ENCODE measurements around the gene SLC24A3. TPM values are rescaled to one million over a fixed set of nuclear protein-coding genes. Genes with fewer than 3 reads are reported as not detected.

The SLC24A3 gene
- total and polyA plus RNA-seq, 7 donors, result 0.92 to 20.8 (median 13.5) TPM

DNA sequence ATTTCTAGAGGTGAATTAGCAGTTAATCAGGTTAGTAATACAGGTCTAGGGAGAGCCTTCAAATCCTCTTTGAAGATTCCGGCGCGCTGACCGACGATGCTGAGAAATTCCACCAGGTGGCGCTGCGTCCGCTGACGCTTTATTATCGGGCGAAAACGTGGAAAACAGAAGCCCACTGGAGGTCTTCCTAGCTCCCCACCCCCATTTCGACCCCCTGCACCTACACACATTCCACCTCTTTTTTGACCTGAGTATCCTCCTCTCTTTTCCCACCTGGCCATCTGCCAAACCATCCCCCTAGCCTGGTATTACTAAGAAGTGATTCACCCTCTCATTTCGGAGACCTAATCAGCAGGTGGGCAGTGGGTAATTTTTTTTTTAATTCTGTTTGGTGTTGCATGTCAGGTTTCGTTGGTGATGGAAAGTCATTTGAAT lies 480.3 kb downstream of the SLC24A3 start:
- Histone ChIP-seq H3K9me3 (no peaks in the 10 kb centered on the region), H3K4me1 (peaks cover 0 to 6% (median 0%) of the 10 kb centered on the region in 4 donors), H3K27me3 (no peaks in the 10 kb centered on the region), H3K36me3 (peaks cover 0 to 8% (median under 1%) of the 10 kb centered on the region in 4 donors), H3K27ac (no peak overlapping the region), H3K4me3 (no peak overlapping the region)
- no peak for TF ChIP-seq POLR2AphosphoS5 (IDR thresholded peaks at IDR 0.05)
- TF ChIP-seq, protein P1, sequence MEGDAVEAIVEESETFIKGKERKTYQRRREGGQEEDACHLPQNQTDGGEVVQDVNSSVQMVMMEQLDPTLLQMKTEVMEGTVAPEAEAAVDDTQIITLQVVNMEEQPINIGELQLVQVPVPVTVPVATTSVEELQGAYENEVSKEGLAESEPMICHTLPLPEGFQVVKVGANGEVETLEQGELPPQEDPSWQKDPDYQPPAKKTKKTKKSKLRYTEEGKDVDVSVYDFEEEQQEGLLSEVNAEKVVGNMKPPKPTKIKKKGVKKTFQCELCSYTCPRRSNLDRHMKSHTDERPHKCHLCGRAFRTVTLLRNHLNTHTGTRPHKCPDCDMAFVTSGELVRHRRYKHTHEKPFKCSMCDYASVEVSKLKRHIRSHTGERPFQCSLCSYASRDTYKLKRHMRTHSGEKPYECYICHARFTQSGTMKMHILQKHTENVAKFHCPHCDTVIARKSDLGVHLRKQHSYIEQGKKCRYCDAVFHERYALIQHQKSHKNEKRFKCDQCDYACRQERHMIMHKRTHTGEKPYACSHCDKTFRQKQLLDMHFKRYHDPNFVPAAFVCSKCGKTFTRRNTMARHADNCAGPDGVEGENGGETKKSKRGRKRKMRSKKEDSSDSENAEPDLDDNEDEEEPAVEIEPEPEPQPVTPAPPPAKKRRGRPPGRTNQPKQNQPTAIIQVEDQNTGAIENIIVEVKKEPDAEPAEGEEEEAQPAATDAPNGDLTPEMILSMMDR (IDR thresholded peaks at IDR 0.05), result peak; percentile 77 to 91 (median 89)
- intact Hi-C loops (cut with DNase I), result loop anchor here (2.0 to 5.0 kb wide), 3 partner anchors 66 to 302 kb away; partner anchors contain the start of gene RIN2
- DNase-seq, result peak; percentile 70
- WGBS, 2 donors, result 4 to 10% methylated on average over 15 of the region's 15 CpGs

DNA sequence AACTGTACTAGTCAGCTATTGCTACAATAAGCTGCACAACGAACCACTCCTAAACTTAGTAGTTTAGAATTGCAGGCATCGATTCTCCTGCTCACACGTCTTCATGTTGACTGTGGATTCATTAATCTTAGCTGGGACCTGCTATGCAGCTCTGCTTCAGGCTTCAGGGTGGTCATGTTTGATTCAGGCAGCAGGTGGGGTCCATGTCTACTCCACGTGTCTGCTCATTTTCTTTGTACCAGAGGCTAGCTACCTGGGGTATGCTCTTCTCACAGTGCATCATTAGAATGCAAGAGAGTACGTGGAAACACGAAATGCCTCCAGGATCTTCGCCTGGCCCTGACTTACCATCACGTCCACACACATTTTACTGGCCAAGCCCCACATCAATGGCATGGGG lies 481.1 kb downstream of the SLC24A3 start:
- TF ChIP-seq POLR2AphosphoS5 (IDR thresholded peaks at IDR 0.05), result no peak
- TF ChIP-seq EP300 (IDR thresholded peaks at IDR 0.05), result no peak
- Histone ChIP-seq H3K9me3 (no peaks in the 10 kb centered on the region), H3K27ac (no peak overlapping the region), H3K4me1 (peaks cover 0 to 2% (median 0%) of the 10 kb centered on the region in 4 donors), H3K36me3 (peaks cover 0 to 13% (median 2%) of the 10 kb centered on the region in 4 donors), H3K27me3 (no peaks in the 10 kb centered on the region), H3K4me3 (no peak overlapping the region)
- WGBS, 2 donors, result 90 to 91% methylated on average over 8 of the region's 8 CpGs
- intact Hi-C loops (cut with DNase I), result loop anchor here (2.0 to 5.0 kb wide), 3 partner anchors 65 to 301 kb away; partner anchors contain the start of gene RIN2
- no peak for DNase-seq

DNA sequence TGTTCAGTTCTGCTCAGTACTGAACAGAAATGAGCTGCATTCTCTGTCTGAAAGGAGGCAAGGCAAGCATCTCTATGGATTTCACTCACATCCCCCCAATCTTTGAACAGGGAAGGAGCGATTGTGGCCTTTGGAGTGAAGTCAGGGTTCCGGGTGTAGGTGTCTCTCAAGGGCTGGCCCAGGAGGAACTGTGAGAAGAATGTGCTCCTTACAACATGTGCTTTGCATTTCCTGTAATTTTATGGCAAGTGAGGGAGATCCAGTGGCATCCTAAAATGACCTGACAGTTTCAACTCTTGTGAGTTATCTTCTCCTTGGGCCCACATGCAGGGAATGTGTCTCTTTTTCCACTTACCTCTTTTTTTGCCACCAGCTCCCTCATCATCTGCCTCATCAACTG lies 482.6 kb downstream of the SLC24A3 start:
- intact Hi-C loops (cut with DNase I), result no loop called here
- WGBS, 2 donors, result 76 to 79% methylated on average over 2 of the region's 2 CpGs

DNA sequence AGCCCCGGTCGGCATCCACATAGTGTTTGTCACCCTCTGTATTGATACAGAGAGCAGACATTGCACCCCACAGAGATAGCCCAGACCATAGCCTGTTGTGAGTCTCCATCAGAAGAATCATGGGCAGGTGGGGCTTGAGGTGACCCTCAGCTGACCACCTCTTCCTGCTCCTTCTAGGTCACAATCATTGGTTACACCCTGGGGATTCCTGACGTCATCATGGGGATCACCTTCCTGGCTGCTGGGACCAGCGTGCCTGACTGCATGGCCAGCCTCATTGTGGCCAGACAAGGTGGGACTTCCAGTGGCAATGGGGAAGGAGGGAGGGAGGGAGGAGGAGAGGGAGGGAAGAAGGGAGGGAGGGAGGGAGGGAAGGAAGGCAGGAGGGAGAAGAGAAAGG lies 484.2 kb downstream of the SLC24A3 start:
- Histone ChIP-seq H3K9me3 (no peaks in the 10 kb centered on the region), H3K27ac (no peak overlapping the region), H3K4me1 (no peaks in the 10 kb centered on the region), H3K4me3 (no peak overlapping the region), H3K27me3 (no peaks in the 10 kb centered on the region), H3K36me3 (peaks cover 0 to 29% (median 2%) of the 10 kb centered on the region in 4 donors)
- no peak for DNase-seq
- intact Hi-C loops (cut with DNase I), result no loop called here
- no peak for TF ChIP-seq POLR2A (IDR thresholded peaks at IDR 0.05)
- TF ChIP-seq, protein P1 (IDR thresholded peaks at IDR 0.05), result no peak
- no peak for TF ChIP-seq POLR2AphosphoS5 (IDR thresholded peaks at IDR 0.05)
- no peak for TF ChIP-seq EP300 (IDR thresholded peaks at IDR 0.05)
- 91 to 93% methylated on average over 4 of the region's 4 CpGs for WGBS, 2 donors

More for the DNA sequence above, 482.6 kb downstream of the SLC24A3 start:
- no peak overlapping the region for H3K27ac ChIP-seq
- peaks cover 0 to 25% (median 2%) of the 10 kb centered on the region in 4 donors for H3K36me3 ChIP-seq
- H3K27me3 ChIP-seq, result no peaks in the 10 kb centered on the region
- no peaks in the 10 kb centered on the region for H3K9me3 ChIP-seq
- no peak for DNase-seq
- H3K4me3 ChIP-seq, result no peak overlapping the region
- H3K4me1 ChIP-seq, result no peaks in the 10 kb centered on the region
- TF ChIP-seq EP300 (IDR thresholded peaks at IDR 0.05) (no peak), POLR2AphosphoS5 (IDR thresholded peaks at IDR 0.05) (no peak), POLR2A (IDR thresholded peaks at IDR 0.05) (no peak)
- TF ChIP-seq, protein P1 (IDR thresholded peaks at IDR 0.05), result no peak

DNA sequence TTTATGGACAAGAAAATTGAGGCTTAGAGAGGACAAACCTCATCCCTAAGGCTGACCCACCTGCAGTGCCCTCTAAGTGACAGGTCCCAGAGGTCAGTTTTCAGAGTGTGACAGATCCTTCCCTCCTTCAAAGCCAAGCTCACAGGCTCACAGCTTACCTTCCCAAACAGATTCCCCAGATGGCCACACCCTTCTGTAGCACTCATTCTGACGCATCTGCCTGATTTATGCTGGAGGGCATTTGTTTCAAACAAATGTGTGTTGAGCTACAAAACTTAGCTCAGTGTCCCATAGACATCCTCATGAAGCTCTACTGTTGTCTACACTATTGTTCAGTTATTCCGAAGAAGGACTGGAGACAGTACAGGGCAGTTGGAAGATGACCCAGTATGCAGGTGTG lies 485.0 kb downstream of the SLC24A3 start:
- Histone ChIP-seq H3K4me3 (no peak overlapping the region), H3K4me1 (no peaks in the 10 kb centered on the region), H3K9me3 (no peaks in the 10 kb centered on the region), H3K27me3 (no peaks in the 10 kb centered on the region), H3K36me3 (peaks cover 0 to 29% (median 2%) of the 10 kb centered on the region in 4 donors), H3K27ac (no peak overlapping the region)
- 97 to 98% methylated on average over 2 of the region's 2 CpGs for WGBS, 2 donors
- TF ChIP-seq POLR2AphosphoS5 (IDR thresholded peaks at IDR 0.05) (no peak), EP300 (IDR thresholded peaks at IDR 0.05) (no peak), POLR2A (IDR thresholded peaks at IDR 0.05) (no peak)
- TF ChIP-seq, protein P1 (IDR thresholded peaks at IDR 0.05), result no peak
- DNase-seq, result no peak
- intact Hi-C loops (cut with DNase I), result no loop called here

All from sigmoid colon (tissue), 7 donors.